Fibroblast of skin of right biceps (primary cell): ENCODE measurements around the gene PGP.
"Not testable (repeated sequence)": the region's sequence is repeated elsewhere in the genome, so short reads cannot be mapped to it uniquely, and the experiment has no call there.

Experiments
- DNase-seq: peaks from one replicate; pipeline ENCODE4 v3.0.0-alpha.2; 2013

The PGP gene, protein sequence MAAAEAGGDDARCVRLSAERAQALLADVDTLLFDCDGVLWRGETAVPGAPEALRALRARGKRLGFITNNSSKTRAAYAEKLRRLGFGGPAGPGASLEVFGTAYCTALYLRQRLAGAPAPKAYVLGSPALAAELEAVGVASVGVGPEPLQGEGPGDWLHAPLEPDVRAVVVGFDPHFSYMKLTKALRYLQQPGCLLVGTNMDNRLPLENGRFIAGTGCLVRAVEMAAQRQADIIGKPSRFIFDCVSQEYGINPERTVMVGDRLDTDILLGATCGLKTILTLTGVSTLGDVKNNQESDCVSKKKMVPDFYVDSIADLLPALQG

GRCh38 chr16:2214719-2214968, at the start of gene PGP:
Gene PGP, minus strand, starts transcription at chr16:2214840. Its CDS starts 63 bp downstream, at chr16:2214777.
- DNase-seq, result no peak

DNA sequence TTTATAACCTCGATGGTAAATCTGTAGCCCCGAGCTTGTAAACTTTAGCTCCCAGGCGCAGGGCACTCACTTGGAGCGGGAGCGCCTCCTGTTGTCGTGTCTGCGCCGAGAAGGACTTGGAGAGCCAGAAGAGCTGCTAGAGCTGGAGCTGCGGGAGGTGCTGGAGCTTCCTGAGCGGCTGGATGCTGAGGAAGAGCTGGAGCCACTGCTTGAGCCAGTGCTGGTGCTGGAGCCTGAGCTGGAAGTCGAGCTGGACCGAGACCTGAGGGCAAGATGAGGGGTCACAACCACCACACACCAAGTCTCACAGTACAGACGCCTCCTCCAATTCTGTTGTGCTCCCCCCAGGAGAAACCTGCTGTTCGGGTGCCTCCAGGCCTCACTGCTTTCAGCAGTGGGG, 48.4 kb upstream of the PGP start:
- DNase-seq, result not testable (repeated sequence)

- DNase-seq, result no peak
Observed at GRCh38 chr16:2260250-2260649, 45.6 kb upstream of the PGP start.

DNA sequence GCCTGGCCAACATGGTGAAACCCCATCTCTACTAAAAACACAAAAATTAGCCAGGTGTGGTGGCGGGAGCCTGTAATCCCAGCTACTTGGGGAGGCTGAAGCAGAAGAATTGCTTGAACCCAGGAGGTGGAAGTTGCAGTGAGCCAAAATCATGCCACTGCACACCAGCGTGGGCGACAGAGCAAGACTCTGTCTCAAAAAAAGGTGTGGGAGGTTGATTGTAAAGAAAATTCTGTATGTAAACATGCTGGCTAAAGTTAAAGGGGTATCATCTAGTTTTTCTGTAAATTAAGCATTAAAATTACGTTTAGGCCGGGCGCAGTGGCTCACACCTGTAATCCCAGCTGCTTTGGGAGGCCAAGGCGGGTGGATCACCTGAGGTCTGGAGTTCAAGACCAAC, 43.9 kb upstream of the PGP start:
- DNase-seq, result not testable (repeated sequence)

DNA sequence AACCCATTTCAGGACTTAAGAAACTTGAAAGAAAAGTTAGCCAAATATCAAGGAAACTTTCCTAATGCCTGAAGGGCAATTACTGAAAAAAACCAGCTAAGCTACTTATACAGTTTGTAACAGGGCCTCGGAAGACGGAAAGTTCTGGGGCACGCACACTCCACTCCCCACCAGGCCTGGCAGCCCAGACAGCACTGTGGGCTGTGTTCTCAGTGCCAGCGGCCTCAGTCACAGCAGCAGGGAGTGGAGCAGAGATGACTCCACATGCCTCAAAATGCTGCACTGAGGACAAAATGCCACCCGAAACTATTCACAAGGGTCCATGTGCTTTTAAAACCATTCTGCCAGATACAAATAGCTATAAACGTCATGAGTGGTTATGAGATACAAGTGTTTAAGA, 43.1 kb upstream of the PGP start:
- DNase-seq, result no peak

DNA sequence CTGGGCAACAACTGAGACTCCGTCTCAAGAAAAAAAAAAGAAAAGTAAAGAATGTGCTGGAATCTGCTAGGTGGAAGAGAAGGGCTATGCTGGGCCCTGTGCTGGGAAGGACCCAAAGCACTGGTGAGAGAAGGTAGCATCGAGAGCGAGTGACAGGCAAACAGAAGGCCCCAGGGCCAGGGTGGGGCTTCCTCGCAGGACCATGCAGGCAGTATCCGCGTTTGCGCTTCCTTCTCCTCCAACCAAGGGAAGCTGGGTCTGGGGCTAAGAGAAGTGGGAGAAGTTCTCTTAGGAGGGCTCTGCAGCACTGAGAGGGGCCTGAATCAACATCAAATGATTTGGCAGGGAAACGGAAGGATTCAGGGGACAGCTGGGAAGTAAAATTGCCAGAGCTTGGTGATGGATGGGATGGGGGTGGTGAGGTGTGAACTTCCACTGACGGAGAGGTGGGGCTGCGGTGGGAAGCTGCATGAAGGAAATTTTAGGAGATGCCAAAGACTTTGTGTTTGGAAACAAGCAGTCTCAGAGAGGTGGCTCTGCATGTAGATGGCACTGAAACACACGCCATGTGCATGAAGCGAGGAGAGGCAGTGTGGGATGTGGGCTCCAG, 42.0 kb upstream of the PGP start:
- DNase-seq, result no peak

DNA sequence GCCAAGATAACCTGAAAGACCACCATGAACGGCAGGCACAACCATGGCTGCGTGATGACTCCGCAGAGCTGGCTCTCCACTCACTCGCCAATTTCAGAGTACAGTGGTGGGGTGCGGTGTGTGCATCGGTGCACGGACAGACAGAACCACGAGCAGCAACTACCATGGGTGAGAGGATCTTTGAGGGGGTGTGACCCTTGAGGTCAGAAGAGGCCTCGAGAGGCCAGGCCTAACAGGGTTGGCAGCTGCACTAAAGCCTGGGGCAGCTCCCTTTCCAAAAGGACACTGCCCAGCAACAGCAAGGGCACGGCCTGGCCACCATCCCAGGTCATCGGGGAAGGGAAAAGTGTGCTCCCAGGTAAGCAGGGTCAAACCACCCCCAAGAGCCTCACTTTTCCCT, 38.7 kb upstream of the PGP start:
- no peak for DNase-seq

DNA sequence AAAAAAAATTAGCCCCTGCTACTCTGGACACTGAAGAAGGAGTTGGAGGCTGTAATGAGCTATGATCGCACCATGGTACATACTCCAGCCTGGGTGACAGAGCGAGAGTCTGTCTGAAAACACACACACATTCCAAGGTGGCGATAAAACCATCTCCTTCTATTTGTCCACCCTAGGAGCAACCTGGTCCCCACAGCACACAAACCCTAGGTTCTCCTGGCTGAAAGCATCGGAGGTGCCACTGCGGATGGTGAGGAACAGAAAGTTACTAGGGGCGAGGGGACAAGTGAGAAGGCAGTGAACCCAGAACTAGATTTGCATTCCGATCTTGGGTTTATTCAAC, 38.1 kb upstream of the PGP start:
- DNase-seq, result peak; percentile 9

- peak; percentile 90 for DNase-seq
Observed at GRCh38 chr16:2251296-2252111, 36.9 kb upstream of the PGP start, which contains the start of gene ECI1. Gene ECI1, minus strand, starts transcription at chr16:2251587. Its CDS starts 21 bp downstream, at chr16:2251566.

- DNase-seq, result peak; percentile 11
Observed at GRCh38 chr16:2250652-2251295, 36.1 kb upstream of the PGP start.

GRCh38 chr16:2246301-2246885, 31.8 kb upstream of the PGP start:
- DNase-seq, result no peak

DNA sequence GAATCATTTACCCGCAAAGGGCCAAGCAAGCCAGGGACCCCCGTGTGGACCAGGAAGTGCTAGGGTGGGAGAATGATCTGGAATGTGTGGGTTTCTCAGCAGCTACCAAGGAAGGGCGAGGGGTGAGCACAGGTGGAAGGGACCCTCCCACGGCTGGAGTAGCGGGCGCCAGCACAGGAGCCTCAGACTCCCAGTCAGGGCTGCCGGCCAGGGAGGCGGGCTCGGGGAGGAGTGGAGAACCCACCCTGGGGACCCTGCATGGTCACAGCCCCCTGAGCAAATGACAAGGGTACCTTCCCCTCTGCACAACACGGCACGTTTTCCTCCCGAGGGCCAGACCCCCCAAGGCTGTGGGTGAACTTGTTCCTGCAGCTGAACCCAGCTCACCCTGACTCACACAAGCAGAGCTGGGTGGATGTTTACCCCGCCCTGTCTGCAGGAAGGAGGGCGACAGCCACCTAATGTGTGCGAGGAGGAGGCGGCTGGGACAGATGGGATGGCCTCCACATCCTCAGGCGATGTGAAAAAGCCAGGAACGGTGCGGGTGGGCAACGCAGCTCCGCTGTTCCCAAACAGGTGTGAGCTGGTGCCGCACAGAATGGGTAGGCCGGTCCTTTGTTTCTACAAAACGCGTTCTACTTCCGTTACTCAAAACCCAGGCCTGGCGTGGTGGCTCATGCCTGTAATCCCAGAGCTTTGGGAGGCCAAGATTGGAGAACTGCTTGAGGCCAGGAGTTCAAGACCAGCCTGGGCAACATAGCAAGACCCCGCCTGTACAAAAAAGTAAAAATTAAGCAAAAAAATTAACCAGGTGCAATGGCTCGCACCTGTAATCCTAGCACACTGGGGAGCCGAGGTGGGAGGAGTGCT, 30.5 kb upstream of the PGP start:
- no peak for DNase-seq

DNA sequence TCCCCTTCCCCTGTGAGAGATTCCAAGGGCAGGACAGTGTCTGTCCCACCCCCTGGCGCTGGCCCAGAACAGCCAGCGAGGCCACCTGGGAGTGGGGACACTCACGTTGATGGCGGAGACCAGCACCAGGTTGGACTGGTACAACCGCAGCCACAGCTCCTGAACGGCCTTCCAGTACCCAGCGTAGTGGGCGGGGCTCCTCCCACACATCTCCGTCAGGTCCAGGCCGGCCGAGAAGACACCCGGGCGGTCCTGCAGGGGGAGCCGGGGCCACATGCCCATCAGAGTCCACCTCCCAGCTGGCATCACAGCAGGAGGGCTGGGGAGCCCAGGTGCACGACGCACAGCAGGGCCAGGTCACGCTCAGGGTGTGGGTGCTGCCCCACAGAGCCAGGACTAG, 29.7 kb upstream of the PGP start:
- DNase-seq, result no peak

DNA sequence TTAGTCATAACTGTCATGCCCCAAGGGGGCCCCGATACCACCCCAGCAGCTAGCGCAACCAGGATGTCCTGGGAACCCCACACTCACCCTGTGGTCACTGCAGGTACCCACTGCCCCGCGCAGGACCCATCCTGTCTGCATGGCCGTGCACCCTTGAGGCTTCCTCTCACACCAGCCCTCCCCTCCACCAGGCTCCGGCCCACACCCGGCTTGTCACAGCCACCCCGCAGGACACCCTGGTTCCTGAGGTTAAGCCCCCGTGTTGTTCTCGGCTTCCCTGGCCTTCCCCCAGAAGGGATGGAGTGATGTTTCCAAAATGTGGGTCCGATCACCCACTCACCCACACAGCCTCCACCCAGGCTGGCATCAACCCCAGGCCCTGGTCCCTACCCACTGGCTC, 29.1 kb upstream of the PGP start:
- no peak for DNase-seq

DNA sequence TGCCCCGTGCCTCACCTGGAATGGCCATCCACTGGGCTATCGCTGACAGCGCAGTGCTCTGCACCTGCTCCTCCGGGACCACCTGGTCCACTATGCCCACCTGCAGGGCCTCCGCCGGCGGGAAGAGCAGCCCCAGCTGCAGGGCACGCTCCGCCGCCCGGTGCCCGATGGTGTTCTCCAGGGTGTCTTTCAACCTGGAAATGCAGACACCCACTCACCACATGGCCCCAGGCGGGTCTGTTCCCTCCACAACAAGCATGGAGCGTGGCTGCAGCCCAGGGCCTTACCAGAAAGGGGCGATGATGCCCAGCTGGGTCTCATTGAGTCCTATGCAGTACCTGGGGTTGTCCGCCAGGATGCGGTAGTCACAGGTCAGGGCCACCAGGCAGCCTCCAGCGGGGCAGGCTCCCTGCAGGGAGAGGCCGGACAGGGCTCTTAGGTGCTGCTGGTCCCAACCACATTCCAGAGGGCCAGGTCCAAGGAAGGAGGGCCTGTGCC, 28.4 kb upstream of the PGP start:
- no peak for DNase-seq

DNA sequence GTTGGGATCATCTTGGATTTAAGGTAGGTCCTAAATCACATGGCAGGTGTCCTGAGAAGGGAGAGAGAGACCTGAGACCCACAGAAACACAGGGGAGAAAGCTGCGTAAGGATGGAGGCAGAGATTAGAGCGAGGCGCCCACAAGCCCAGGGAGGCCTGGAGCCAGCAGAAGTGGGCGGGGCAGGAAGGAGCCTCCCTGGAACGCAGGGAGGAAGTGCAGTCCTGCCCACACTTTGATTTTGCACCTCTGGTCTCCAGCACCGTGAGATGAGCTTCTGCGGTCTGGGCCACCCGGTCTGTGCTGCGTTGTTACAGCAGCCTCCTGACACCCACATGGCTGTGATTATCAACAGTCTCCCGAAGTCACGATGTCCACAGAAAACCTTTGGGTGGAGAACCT, 28.0 kb upstream of the PGP start:
- no peak for DNase-seq

DNA sequence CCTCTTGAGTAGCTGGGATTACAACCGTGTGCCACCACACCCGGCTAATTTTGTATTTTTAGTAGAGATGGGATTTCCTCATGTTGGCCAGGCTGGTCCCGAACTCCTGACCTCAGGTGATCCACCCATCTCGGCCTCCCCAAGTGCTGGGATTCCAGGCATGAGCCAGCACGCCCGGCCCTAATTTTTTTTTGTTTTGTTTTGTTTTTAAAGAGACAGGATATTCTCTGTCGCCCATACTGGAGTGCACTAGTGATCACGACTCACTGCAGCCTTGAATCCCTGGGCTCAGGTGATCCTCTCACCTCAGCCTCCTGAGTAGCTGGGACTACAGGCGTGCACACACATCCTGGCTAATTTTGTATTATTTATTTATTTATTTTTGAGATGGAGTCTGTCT, 25.7 kb upstream of the PGP start:
- DNase-seq, result not testable (repeated sequence)

GRCh38 chr16:2238838-2239675, 24.4 kb upstream of the PGP start:
- no peak for DNase-seq

GRCh38 chr16:2238150-2238837, 23.7 kb upstream of the PGP start:
- no peak for DNase-seq

DNA sequence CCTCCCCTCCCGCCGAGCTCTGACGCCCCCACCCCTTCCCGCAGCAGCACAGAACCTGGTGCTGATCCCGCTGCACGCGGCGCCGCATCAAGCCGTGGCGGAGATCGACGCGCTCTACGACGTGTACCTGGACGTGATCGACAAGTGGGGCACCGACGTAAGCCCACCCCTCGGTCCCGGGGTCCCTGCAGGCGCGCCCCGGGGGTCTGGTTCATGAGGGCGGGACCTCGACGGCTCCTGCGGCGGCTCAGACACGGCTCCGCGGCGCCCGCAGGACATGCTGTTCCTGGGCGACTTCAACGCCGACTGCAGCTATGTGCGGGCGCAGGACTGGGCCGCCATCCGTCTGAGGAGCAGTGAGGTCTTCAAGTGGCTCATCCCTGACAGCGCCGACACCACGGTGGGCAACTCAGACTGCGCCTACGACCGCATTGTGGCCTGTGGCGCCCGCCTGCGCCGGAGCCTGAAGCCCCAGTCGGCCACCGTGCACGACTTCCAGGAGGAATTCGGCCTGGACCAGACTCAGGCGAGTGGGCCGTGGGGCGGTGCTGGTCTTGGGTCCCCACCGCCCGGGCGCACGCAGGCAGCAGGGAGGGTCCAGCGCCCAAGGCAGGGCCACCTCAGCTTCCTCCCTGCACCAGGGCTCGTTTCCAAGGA, 23.0 kb upstream of the PGP start:
- DNase-seq, result no peak
